ENCODE results near the gene CLASRP. TPM values are rescaled to one million over a fixed set of nuclear protein-coding genes. Genes with fewer than 3 reads are reported as not detected.

Gene CLASRP
- total and polyA plus RNA-seq, 9 of the 15 experiments (the other 6 are each of a cell fraction or from before 2014, with no cell fraction given) = 0.94 to 86.3 (median 44.0) TPM

DNA sequence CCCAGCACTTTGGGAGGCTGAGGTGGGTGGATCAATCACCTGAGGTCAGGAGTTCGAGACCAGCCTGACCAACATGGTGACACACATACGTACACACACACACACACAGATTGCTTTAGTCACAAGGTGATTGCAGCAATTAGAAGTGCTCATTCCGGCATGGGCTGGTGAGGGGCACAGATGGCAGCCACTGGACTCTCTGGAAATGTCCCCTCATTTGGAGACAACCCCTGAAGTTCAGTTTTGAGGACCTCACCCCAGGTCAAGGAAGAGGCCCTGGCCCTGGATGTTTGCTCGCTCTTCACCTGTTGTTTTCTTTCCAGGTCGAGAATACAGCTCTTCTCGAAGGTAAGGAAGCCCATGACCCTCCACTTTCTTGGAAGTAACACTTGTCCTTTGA, 31.4 kb downstream of the CLASRP start:
- in situ Hi-C loops (cut with MboI) = no loop called here
- DNase-seq (ENCODE audit: extremely low read depth in 1 of 4, low spot score in 3 of 4) (no peak), ATAC-seq (no peak), FAIRE-seq (no peak)
- H4K20me1 ChIP-seq (replicated peaks; ENCODE audit: control insufficient read depth, insufficient read depth, low read length) = peaks cover 7% of the 10 kb centered on the region; the same call in 1 of the 2 replicates
- no peak overlapping the region for H3K4me3 ChIP-seq
- peaks cover 15% of the 10 kb centered on the region for H3K79me2 ChIP-seq (ENCODE audit: control insufficient read depth, insufficient read depth, low read length)
- WGBS (ENCODE audit: insufficient coverage, low coverage, missing lambda C conversion rate) = 92% methylated on average over 5 of the region's 6 CpGs
- peaks cover 2 to 37% of the 10 kb centered on the region in 2 experiments; a peak in 2 of 5 replicates for H3K4me1 ChIP-seq (replicated peaks in 1 of 2; ENCODE audit: control insufficient read depth in 2 of 2, insufficient read depth in 2 of 2, low read length in 2 of 2)
- no peaks in the 10 kb centered on the region for H3K27me3 ChIP-seq (ENCODE audit: control insufficient read depth in 2 of 2, insufficient read depth in 2 of 2, low read length in 2 of 2)
- CTCF ChIA-PET (ENCODE audit: low intra/inter-chr PET ratio) = no interaction called here
- intact Hi-C loops (cut with micrococcal nuclease) = no loop called here
- no peaks in the 10 kb centered on the region for H3K9me3 ChIP-seq (replicated peaks; ENCODE audit: control insufficient read depth, insufficient read depth, low read depth, low read length)
- H3K9ac ChIP-seq (ENCODE audit: insufficient read depth in 1 of 2, low read depth in 2 of 2, low read length in 2 of 2) = no peak overlapping the region
- BruUV-seq (replicated peaks) = no TSS peak
- peaks cover 71% of the 10 kb centered on the region; the same call in 2 of the 3 replicates for H3K36me3 ChIP-seq (ENCODE audit: control insufficient read depth, insufficient read depth, low read length)
- no peak overlapping the region for H2AFZ ChIP-seq (ENCODE audit: low read depth, low read length)
- POLR2A ChIA-PET = interaction anchor here (1.8 kb wide), 1 partner anchor 29 kb away, joined by 5 read pairs; no protein-coding TSS in a partner anchor
- 0 out of 2 replicates have a peak, but pooled peaks have one; percentile 32 for TF ChIP-seq POLR2G (IDR thresholded peaks at IDR 0.05; ENCODE audit: low read depth, low read length)
- TF ChIP-seq ERF (CRISPR knock-in tag; IDR thresholded peaks at IDR 0.05) = no peak
- H3K4me2 ChIP-seq (ENCODE audit: insufficient read depth, low read length) = no peak overlapping the region
- no peaks in the 10 kb centered on the region for H3K9me1 ChIP-seq (ENCODE audit: control insufficient read depth, insufficient read depth, low read length)
- no peak overlapping the region for H3K27ac ChIP-seq (ENCODE audit: extremely low read depth, low read depth, low read length)

DNA sequence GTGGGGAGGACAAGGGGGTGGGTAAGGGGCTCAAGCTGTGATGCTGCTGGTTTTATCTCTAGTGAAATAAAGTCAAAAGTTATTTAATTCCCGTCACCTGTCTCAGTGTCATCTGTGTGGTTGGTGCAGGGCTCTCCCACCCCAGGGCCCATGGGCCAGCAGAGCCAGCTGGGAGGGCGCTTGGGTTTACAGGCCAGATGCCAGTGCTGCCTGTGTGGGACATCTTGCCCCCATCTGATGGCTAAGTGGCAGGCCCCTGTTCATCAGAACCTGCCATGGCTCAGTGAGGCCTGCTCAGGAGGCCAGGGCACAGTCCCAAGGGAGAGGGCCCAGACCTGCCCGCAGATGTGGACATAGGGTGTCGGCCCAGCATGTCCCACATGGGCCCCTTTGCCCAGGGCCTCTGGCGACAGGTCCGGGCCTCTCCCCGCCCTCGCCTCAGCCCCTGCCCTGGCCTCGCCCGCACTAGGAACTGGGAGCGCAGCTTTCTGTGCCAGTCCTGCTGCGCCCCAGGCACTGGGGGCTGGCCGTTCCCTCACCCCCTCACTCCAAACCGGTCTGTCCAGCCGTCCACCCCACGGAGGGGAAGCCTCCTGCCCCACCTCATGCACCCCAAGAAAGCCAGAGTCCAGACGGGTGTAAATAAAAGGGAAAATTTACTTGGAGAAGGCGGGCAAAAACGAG, 32.2 kb downstream of the CLASRP start:
- Histone ChIP-seq H2AFZ (ENCODE audit: low read depth, low read length) (no peak overlapping the region), H3K36me3 (ENCODE audit: control insufficient read depth, insufficient read depth, low read length) (peaks cover 65% of the 10 kb centered on the region; the same call in 2 of the 3 replicates), H3K4me2 (ENCODE audit: insufficient read depth, low read length) (no peak overlapping the region), H4K20me1 (replicated peaks; ENCODE audit: control insufficient read depth, insufficient read depth, low read length) (peaks cover 7% of the 10 kb centered on the region; the same call in 1 of the 2 replicates), H3K79me2 (ENCODE audit: control insufficient read depth, insufficient read depth, low read length) (peaks cover 18% of the 10 kb centered on the region), H3K9me1 (ENCODE audit: control insufficient read depth, insufficient read depth, low read length) (no peaks in the 10 kb centered on the region), H3K4me1 (replicated peaks in 1 of 2; ENCODE audit: control insufficient read depth in 2 of 2, insufficient read depth in 2 of 2, low read length in 2 of 2) (peaks cover 2 to 44% of the 10 kb centered on the region in 2 experiments; a peak in 2 of 5 replicates), H3K27me3 (ENCODE audit: control insufficient read depth in 2 of 2, insufficient read depth in 2 of 2, low read length in 2 of 2) (no peaks in the 10 kb centered on the region), H3K27ac (ENCODE audit: extremely low read depth, low read depth, low read length) (no peak overlapping the region), H3K9ac (ENCODE audit: insufficient read depth in 1 of 2, low read depth in 2 of 2, low read length in 2 of 2) (no peak overlapping the region), H3K9me3 (replicated peaks; ENCODE audit: control insufficient read depth, insufficient read depth, low read depth, low read length) (no peaks in the 10 kb centered on the region), H3K4me3 (no peak overlapping the region)
- intact Hi-C loops (cut with micrococcal nuclease) = no loop called here
- TF ChIP-seq, protein P1, sequence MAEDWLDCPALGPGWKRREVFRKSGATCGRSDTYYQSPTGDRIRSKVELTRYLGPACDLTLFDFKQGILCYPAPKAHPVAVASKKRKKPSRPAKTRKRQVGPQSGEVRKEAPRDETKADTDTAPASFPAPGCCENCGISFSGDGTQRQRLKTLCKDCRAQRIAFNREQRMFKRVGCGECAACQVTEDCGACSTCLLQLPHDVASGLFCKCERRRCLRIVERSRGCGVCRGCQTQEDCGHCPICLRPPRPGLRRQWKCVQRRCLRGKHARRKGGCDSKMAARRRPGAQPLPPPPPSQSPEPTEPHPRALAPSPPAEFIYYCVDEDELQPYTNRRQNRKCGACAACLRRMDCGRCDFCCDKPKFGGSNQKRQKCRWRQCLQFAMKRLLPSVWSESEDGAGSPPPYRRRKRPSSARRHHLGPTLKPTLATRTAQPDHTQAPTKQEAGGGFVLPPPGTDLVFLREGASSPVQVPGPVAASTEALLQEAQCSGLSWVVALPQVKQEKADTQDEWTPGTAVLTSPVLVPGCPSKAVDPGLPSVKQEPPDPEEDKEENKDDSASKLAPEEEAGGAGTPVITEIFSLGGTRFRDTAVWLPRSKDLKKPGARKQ (CRISPR knock-in tag; IDR thresholded peaks at IDR 0.05) = no peak
- no peak for TF ChIP-seq EP400 (IDR thresholded peaks at IDR 0.05)
- TF ChIP-seq ZNF584 (CRISPR knock-in tag; IDR thresholded peaks at IDR 0.05; ENCODE audit: low read depth) = no peak
- TF ChIP-seq ZNF79 (CRISPR knock-in tag; IDR thresholded peaks at IDR 0.05; ENCODE audit: low read depth) = no peak
- no peak for TF ChIP-seq ZNF41 (CRISPR knock-in tag; conservative IDR thresholded peaks at IDR 0.05)
- peak; percentile 28 for TF ChIP-seq POLR2AphosphoS5 (IDR thresholded peaks at IDR 0.05; ENCODE audit: control insufficient read depth, insufficient read depth, low read depth, low read length)
- TF ChIP-seq POLR2G (IDR thresholded peaks at IDR 0.05; ENCODE audit: low read depth, low read length) = peak; percentile 42; the same call in 1 of the 2 replicates
- TF ChIP-seq ZNF445 (CRISPR knock-in tag; IDR thresholded peaks at IDR 0.05; ENCODE audit: low read depth) = no peak
- TF ChIP-seq RBFOX2 (IDR thresholded peaks at IDR 0.05; ENCODE audit: low read depth, low read length) = peak; percentile 34
- TF ChIP-seq RBM22 (IDR thresholded peaks at IDR 0.05; ENCODE audit: low read depth, low read length, poor library complexity, severe bottlenecking) = peak; percentile 65
- WGBS (ENCODE audit: insufficient coverage, low coverage, missing lambda C conversion rate) = 91% methylated on average over 15 of the region's 19 CpGs
- BruUV-seq (replicated peaks) = no TSS peak
- DNase-seq (ENCODE audit: extremely low read depth in 1 of 4, low spot score in 3 of 4) = no peak
- in situ Hi-C loops (cut with MboI) = no loop called here
- ChIA-PET CTCF (ENCODE audit: low intra/inter-chr PET ratio) (no interaction called here), POLR2A (interaction anchor here (0.6 to 1.8 kb wide), 2 partner anchors 30 to 1304 kb away, joined by 3 to 5 read pairs; no protein-coding TSS in a partner anchor)
- FAIRE-seq = no peak
- no peak for ATAC-seq
